Kidney tubule cell (primary cell): ENCODE data around the gene ZEB2.

Experiments used
- DNase-seq: peaks from one replicate; pipeline ENCODE4 v3.0.0-alpha.2; 2018; ENCODE audit warnings: low spot score

The ZEB2 gene

GRCh38 chr2:144470334-144470733 is 49.6 kb downstream of the ZEB2 start:
- DNase-seq, result no peak

GRCh38 chr2:144469798-144470197 is 50.1 kb downstream of the ZEB2 start:
- no peak for DNase-seq

- no peak for DNase-seq
Observed at GRCh38 chr2:144468823-144469595, 50.9 kb downstream of the ZEB2 start.

- DNase-seq, result no peak
Observed at GRCh38 chr2:144467502-144468137, 52.3 kb downstream of the ZEB2 start.

- no peak for DNase-seq
Observed at GRCh38 chr2:144466637-144467036, 53.3 kb downstream of the ZEB2 start.

GRCh38 chr2:144465749-144466148 is 54.2 kb downstream of the ZEB2 start:
- DNase-seq, result no peak

- no peak for DNase-seq
Observed at GRCh38 chr2:144464730-144465129, 55.2 kb downstream of the ZEB2 start.

GRCh38 chr2:144463266-144463665 is 56.7 kb downstream of the ZEB2 start:
- no peak for DNase-seq

- DNase-seq, result no peak
Observed at GRCh38 chr2:144462266-144462665, 57.7 kb downstream of the ZEB2 start.

- DNase-seq, result no peak
Observed at GRCh38 chr2:144461308-144461766, 58.6 kb downstream of the ZEB2 start.

GRCh38 chr2:144460727-144461307 is 59.1 kb downstream of the ZEB2 start:
- no peak for DNase-seq

- peak; percentile 61 for DNase-seq
Observed at GRCh38 chr2:144459937-144460336, 60.0 kb downstream of the ZEB2 start.

- no peak for DNase-seq
Observed at GRCh38 chr2:144459286-144459685, 60.6 kb downstream of the ZEB2 start.

- DNase-seq, result no peak
Observed at GRCh38 chr2:144458541-144458940, 61.4 kb downstream of the ZEB2 start.

- DNase-seq, result peak; percentile 82
Observed at GRCh38 chr2:144456680-144457079, 63.2 kb downstream of the ZEB2 start.

- DNase-seq, result no peak
Observed at GRCh38 chr2:144455987-144456386, 63.9 kb downstream of the ZEB2 start.

- peak; percentile 54 for DNase-seq
Observed at GRCh38 chr2:144454466-144455287, 65.2 kb downstream of the ZEB2 start.

- peak; percentile 55 for DNase-seq
Observed at GRCh38 chr2:144453486-144454158, 66.3 kb downstream of the ZEB2 start.

- DNase-seq, result peak; percentile 17
Observed at GRCh38 chr2:144452989-144453336, 67.0 kb downstream of the ZEB2 start.

GRCh38 chr2:144452169-144452988 is 67.5 kb downstream of the ZEB2 start:
- peak; percentile 40 for DNase-seq

- no peak for DNase-seq
Observed at GRCh38 chr2:144451443-144451842, 68.5 kb downstream of the ZEB2 start.
